ENCODE results near the gene CNPY1. TPM values are rescaled to one million over a fixed set of nuclear protein-coding genes. Genes with fewer than 3 reads are reported as not detected.

CNPY1 gene
- polyA plus RNA-seq, 1 of the 3 experiments (the other 2 are of a cell fraction), result not detected

- H3K9me3 ChIP-seq, result no peaks in the 10 kb centered on the region
- H3K9me2 ChIP-seq, result no peaks in the 10 kb centered on the region
- H3K4me1 ChIP-seq (ENCODE audit: control insufficient read depth in 1 of 2, insufficient read depth in 2 of 2, low read depth in 1 of 2, low read length in 1 of 2), result no peaks in the 10 kb centered on the region
- ChIA-PET POLR2A (no interaction called here), CTCF (interaction anchor here (1.0 kb wide), 2 partner anchors 14 to 152 kb away, joined by 3 to 4 read pairs; no protein-coding TSS in a partner anchor)
- H3K4me2 ChIP-seq, result no peak overlapping the region
- no peak overlapping the region for H3K9ac ChIP-seq
- no peaks in the 10 kb centered on the region for H3K36me3 ChIP-seq (replicated peaks in 1 of 2; ENCODE audit: control insufficient read depth in 1 of 2, insufficient read depth in 2 of 2, low read length in 1 of 2)
- peaks cover 81% of the 10 kb centered on the region for H3K27me3 ChIP-seq (ENCODE audit: insufficient read depth)
- no peaks in the 10 kb centered on the region for H4K20me1 ChIP-seq (ENCODE audit: insufficient read depth)
- 36% methylated on average over 14 of the region's 26 CpGs for WGBS (ENCODE audit: low lambda C conversion rate)
- H2AFZ ChIP-seq (ENCODE audit: low read depth), result no peak overlapping the region
- no peaks in the 10 kb centered on the region for H3K79me2 ChIP-seq (ENCODE audit: insufficient read depth)
- no peaks in the 10 kb centered on the region for H3F3A ChIP-seq (replicated peaks; ENCODE audit: insufficient read depth)
- no peak for DNase-seq
- TF ChIP-seq ZBTB33 (IDR thresholded peaks at IDR 0.05; ENCODE audit: borderline replicate concordance, low read depth) (no peak), GABPA (IDR thresholded peaks at IDR 0.05; ENCODE audit: low read depth) (no peak), EP300 (IDR thresholded peaks at IDR 0.05; ENCODE audit: borderline replicate concordance in 1 of 2, low read depth in 1 of 2, low read length in 1 of 2) (no peak), TAF1 (IDR thresholded peaks at IDR 0.05; ENCODE audit: borderline replicate concordance, low read depth, low read length) (no peak), MAX (IDR thresholded peaks at IDR 0.05; ENCODE audit: low read depth) (no peak), NRF1 (IDR thresholded peaks at IDR 0.05; ENCODE audit: low read depth, low read length) (no peak), GATA2 (CRISPR knock-in tag; IDR thresholded peaks at IDR 0.05) (no peak), POLR2AphosphoS5 (IDR thresholded peaks at IDR 0.05; ENCODE audit: low read depth, low read length) (no peak), RCOR1 (IDR thresholded peaks at IDR 0.05; ENCODE audit: low read length) (no peak), CHD2 (IDR thresholded peaks at IDR 0.05; ENCODE audit: low read length, partially characterized antibody) (no peak), RAD21 (IDR thresholded peaks at IDR 0.05; ENCODE audit: low read length) (no peak)
- no peak overlapping the region for H3K27ac ChIP-seq (ENCODE audit: low read depth in 2 of 2, low read length in 1 of 2)
- H3K4me3 ChIP-seq (ENCODE audit: low read depth in 2 of 2, low read length in 1 of 2), result no peak overlapping the region
Measured at GRCh38 chr7:155497149-155497901, 49.0 kb downstream of the CNPY1 start.

GRCh38 chr7:155496267-155497005, 49.9 kb downstream of the CNPY1 start:
- CTCF ChIA-PET, result no interaction called here
- WGBS (ENCODE audit: low lambda C conversion rate), result 46% methylated on average over 23 of the region's 23 CpGs
- TF ChIP-seq IRF3 (IDR thresholded peaks at IDR 0.05; ENCODE audit: low read depth, low read length), result no peak

More at GRCh38 chr7:155496267-155497005, 49.9 kb downstream of the CNPY1 start:
- H3K27ac ChIP-seq (ENCODE audit: low read depth in 2 of 2, low read length in 1 of 2), result no peak overlapping the region
- H3K9ac ChIP-seq, result no peak overlapping the region
- no peaks in the 10 kb centered on the region for H3K4me1 ChIP-seq (ENCODE audit: control insufficient read depth in 1 of 2, insufficient read depth in 2 of 2, low read depth in 1 of 2, low read length in 1 of 2)
- H3F3A ChIP-seq (replicated peaks; ENCODE audit: insufficient read depth), result no peaks in the 10 kb centered on the region
- no peaks in the 10 kb centered on the region for H3K9me2 ChIP-seq
- H3K79me2 ChIP-seq (ENCODE audit: insufficient read depth), result no peaks in the 10 kb centered on the region
- peaks cover 88% of the 10 kb centered on the region for H3K27me3 ChIP-seq (ENCODE audit: insufficient read depth)
- DNase-seq, result no peak
- POLR2A ChIA-PET, result no interaction called here
- no peaks in the 10 kb centered on the region for H4K20me1 ChIP-seq (ENCODE audit: insufficient read depth)
- no peaks in the 10 kb centered on the region for H3K36me3 ChIP-seq (replicated peaks in 1 of 2; ENCODE audit: control insufficient read depth in 1 of 2, insufficient read depth in 2 of 2, low read length in 1 of 2)
- H3K4me3 ChIP-seq (ENCODE audit: low read depth in 2 of 2, low read length in 1 of 2), result no peak overlapping the region
- no peak overlapping the region for H3K4me2 ChIP-seq
- H3K9me3 ChIP-seq, result no peaks in the 10 kb centered on the region
- no peak overlapping the region for H2AFZ ChIP-seq (ENCODE audit: low read depth)

All from SK-N-SH (cell line).